Ishikawa (cell line): ENCODE measurements around the gene ATRN.

Experiments
- CEBPB ChIP-seq: IDR thresholded peaks from 2 replicates; pipeline ENCODE4 v1.6.1; 2012
- CREB1 ChIP-seq: IDR thresholded peaks from 2 replicates; pipeline ENCODE4 v1.6.1; 2012; ENCODE audit warnings: low read depth
- EGR1 ChIP-seq: IDR thresholded peaks from 2 replicates; pipeline ENCODE4 v1.6.1; 2012
- EP300 ChIP-seq: IDR thresholded peaks from 2 replicates; pipeline ENCODE4 v1.6.1; 2012; ENCODE audit warnings: borderline replicate concordance
- FOXM1 ChIP-seq: IDR thresholded peaks from 2 replicates; pipeline ENCODE4 v1.6.1; 2012; ENCODE audit warnings: low read depth, borderline replicate concordance
- MAX ChIP-seq: IDR thresholded peaks from 2 replicates; pipeline ENCODE4 v1.6.1; 2012
- NFIC ChIP-seq: IDR thresholded peaks from 2 replicates; pipeline ENCODE4 v1.6.1; 2012
- RAD21 ChIP-seq: IDR thresholded peaks from 2 replicates; pipeline ENCODE4 v1.6.1; 2012; ENCODE audit warnings: low read depth
- TAF1 ChIP-seq: IDR thresholded peaks from 2 replicates; pipeline ENCODE4 v1.6.1; 2012; ENCODE audit warnings: low read depth, mild to moderate bottlenecking
- TCF12 ChIP-seq: IDR thresholded peaks from 2 replicates; pipeline ENCODE4 v1.6.1; 2012; ENCODE audit warnings: low read depth
- TEAD4 ChIP-seq: IDR thresholded peaks from 2 replicates; pipeline ENCODE4 v1.6.1; 2012
- YY1 ChIP-seq: IDR thresholded peaks from 2 replicates; pipeline ENCODE4 v1.6.1; 2012; ENCODE audit warnings: low read depth
- ZBTB7A ChIP-seq: IDR thresholded peaks from 2 replicates; pipeline ENCODE4 v1.6.1; 2012; ENCODE audit warnings: low read depth
- TF ChIP-seq, protein P1 (sequence below): IDR thresholded peaks from 2 replicates; pipeline ENCODE4 v1.6.1; 2012; ENCODE audit warnings: low read depth, mild to moderate bottlenecking
- TF ChIP-seq, protein P2 (sequence below): IDR thresholded peaks from 2 replicates; pipeline ENCODE4 v1.6.1; 2012

ATRN gene

GRCh38 chr20:3539311-3540107, 68.7 kb downstream of the ATRN start:
- TF ChIP-seq YY1 (no peak), RAD21 (no peak), CEBPB (no peak), EGR1 (no peak), EP300 (no peak), FOXM1 (no peak), MAX (no peak), NFIC (no peak), TEAD4 (no peak), TCF12 (no peak), CREB1 (no peak), ZBTB7A (no peak), TAF1 (no peak)
- TF ChIP-seq, protein P1, sequence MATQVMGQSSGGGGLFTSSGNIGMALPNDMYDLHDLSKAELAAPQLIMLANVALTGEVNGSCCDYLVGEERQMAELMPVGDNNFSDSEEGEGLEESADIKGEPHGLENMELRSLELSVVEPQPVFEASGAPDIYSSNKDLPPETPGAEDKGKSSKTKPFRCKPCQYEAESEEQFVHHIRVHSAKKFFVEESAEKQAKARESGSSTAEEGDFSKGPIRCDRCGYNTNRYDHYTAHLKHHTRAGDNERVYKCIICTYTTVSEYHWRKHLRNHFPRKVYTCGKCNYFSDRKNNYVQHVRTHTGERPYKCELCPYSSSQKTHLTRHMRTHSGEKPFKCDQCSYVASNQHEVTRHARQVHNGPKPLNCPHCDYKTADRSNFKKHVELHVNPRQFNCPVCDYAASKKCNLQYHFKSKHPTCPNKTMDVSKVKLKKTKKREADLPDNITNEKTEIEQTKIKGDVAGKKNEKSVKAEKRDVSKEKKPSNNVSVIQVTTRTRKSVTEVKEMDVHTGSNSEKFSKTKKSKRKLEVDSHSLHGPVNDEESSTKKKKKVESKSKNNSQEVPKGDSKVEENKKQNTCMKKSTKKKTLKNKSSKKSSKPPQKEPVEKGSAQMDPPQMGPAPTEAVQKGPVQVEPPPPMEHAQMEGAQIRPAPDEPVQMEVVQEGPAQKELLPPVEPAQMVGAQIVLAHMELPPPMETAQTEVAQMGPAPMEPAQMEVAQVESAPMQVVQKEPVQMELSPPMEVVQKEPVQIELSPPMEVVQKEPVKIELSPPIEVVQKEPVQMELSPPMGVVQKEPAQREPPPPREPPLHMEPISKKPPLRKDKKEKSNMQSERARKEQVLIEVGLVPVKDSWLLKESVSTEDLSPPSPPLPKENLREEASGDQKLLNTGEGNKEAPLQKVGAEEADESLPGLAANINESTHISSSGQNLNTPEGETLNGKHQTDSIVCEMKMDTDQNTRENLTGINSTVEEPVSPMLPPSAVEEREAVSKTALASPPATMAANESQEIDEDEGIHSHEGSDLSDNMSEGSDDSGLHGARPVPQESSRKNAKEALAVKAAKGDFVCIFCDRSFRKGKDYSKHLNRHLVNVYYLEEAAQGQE, result no peak
- TF ChIP-seq, protein P2, sequence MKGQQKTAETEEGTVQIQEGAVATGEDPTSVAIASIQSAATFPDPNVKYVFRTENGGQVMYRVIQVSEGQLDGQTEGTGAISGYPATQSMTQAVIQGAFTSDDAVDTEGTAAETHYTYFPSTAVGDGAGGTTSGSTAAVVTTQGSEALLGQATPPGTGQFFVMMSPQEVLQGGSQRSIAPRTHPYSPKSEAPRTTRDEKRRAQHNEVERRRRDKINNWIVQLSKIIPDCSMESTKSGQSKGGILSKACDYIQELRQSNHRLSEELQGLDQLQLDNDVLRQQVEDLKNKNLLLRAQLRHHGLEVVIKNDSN, result no peak

DNA sequence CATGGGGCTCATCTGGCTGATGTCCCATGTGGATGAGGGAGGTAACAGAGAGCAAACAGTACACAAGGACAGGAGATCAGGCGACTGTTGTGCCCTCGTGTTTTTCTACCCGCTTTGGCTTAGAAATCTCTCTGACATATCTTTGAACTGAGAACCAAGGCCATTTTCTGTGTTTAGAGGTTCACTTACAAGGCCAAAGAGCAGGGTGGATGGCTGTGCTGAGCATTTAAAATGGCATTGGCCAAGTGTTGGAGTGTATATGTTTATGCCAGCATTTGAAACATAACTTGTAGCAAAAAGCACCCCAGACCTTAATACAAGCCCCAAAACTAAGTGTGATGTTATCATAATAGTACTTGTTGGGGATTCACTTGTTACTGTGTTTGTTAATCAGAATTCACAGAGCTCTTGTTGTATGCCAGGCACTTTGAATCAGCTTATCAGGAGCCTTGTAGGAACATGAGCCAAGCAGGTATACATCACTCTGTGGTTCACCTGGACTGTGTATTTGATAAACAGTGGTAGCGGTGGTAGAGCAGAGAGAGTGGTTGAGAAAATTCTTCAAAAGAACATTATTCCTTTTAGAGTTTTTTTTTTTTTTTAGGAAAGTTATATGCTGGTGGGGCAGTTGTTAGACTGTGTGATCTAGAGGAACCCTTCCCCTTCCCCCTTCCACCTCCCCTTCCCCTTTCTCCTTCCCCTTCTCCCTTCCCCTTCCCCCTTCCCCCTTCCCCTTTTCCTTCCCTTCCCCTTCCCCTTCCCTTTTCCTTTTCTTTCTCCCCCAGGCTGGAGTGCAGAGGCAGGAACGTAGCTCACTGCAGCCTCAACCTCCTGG, 71.3 kb downstream of the ATRN start:
- TF ChIP-seq, protein P1, result no peak
- TF ChIP-seq YY1 (no peak), EP300 (no peak), TEAD4 (no peak), NFIC (no peak), RAD21 (no peak), FOXM1 (no peak), TAF1 (no peak), ZBTB7A (no peak), CREB1 (no peak), CEBPB (no peak), TCF12 (no peak), MAX (no peak), EGR1 (no peak)
- TF ChIP-seq, protein P2, result no peak

DNA sequence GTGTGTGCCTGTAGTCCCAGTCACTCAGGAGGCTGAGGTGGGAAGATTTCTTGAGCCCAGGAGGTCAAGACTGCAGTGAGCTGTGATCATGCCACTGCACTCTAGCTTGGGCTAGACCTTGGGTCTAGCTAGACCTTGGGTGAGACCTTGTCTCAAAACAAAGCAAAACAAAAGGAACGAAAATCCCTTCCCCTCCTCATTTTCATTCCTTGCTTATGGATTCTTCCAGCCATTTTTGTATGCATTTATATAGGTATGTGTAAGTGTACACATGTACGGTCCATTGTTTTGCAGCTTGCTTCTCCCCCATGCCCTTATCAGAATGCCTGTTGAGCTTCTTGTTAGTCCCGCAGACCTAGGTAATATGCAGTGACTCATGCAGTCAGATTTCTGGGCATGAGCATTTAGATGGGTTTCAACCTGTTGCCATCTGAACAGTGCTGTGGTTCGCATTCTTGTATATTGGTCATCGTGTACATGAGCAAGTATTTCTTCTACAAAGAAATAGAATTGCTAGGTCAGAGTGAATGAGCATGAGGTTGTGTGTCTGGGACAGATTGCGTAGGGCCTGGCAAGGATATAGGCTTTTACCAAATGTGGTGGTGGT, 73.2 kb downstream of the ATRN start:
- TF ChIP-seq, protein P1, result no peak
- no peak for TF ChIP-seq FOXM1
- no peak for TF ChIP-seq MAX
- no peak for TF ChIP-seq NFIC
- TF ChIP-seq TAF1, result no peak
- TF ChIP-seq TEAD4, result no peak
- TF ChIP-seq, protein P2, result no peak
- no peak for TF ChIP-seq YY1
- no peak for TF ChIP-seq RAD21
- no peak for TF ChIP-seq ZBTB7A
- no peak for TF ChIP-seq EP300
